22Rv1 (cell line): ENCODE measurements around the gene B4GALT2.

Experiments used
- CTCF ChIP-seq: fragments of 450-650 bp; IDR thresholded peaks from 2 replicates; pipeline ENCODE4 v1.5.1; 2017; ENCODE audit warnings: mild to moderate bottlenecking
- ZFX ChIP-seq: fragments of 450-650 bp; IDR thresholded peaks from 2 replicates; pipeline ENCODE4 v1.6.1; 2017; ENCODE audit warnings: antibody characterized with exemption, borderline replicate concordance

DNA sequence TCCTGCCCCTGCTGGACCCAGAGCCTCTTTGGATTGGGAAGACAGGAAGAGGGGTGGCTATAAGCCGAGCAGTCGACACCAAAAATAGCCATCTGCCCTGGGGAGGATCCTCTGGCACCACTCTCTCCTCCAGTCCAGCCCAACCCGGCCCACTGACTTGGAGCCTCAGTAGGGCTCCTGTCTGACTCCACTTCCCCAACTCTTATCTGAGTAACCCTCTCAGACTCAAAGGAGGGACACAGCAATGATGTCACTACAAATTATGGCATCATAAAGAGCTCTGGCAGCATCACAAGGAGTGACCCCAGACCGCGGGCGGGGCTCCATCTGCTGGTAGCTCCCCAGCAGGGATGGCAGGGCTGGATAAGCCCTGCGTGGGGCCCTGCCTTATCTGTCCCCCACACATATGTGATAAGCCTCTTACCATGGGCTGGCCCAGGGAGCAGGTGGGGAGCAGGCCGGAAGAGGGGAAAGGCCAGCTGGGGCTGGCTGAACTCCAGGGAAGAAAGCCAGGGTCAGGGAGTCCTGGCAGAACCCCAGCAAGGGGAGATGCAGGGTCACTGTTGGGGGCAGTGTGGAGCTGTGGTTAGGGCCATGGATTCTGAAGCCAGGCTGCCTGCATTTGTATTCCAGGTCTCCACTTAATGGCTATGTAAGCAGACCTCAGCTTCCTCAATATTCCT lies 56.9 kb downstream of the B4GALT2 start:
- TF ChIP-seq CTCF (no peak), ZFX (no peak)
